Left forelimb (tissue), 1 donor: Measurements from ENCODE around the gene NPAS2.

ENCODE experiments used
- DNase-seq: peaks from one replicate; pipeline ENCODE4 v3.0.0-alpha.2; 2018; ENCODE audit warnings: low spot score

The NPAS2 gene

GRCh38 chr2:100909534-100910081, 89.7 kb downstream of the NPAS2 start:
- peak; percentile 18 for DNase-seq

- no peak for DNase-seq
Measured at GRCh38 chr2:100910111-100910510, 90.2 kb downstream of the NPAS2 start.

GRCh38 chr2:100919316-100919715, 99.4 kb downstream of the NPAS2 start:
- DNase-seq: peak; percentile 31

GRCh38 chr2:100921685-100922161, 101.8 kb downstream of the NPAS2 start:
- peak; percentile 41 for DNase-seq

GRCh38 chr2:100923461-100924060, 103.6 kb downstream of the NPAS2 start:
- peak; percentile 33 for DNase-seq

- DNase-seq: no peak
Measured at GRCh38 chr2:100924122-100924519, 104.2 kb downstream of the NPAS2 start.

- DNase-seq: peak; percentile 33
Measured at GRCh38 chr2:100924520-100925451, 104.8 kb downstream of the NPAS2 start.

- no peak for DNase-seq
Measured at GRCh38 chr2:100928235-100928634, 108.3 kb downstream of the NPAS2 start.

- no peak for DNase-seq
Measured at GRCh38 chr2:100929147-100929546, 109.2 kb downstream of the NPAS2 start.

GRCh38 chr2:100934504-100935371, 114.8 kb downstream of the NPAS2 start:
- no peak for DNase-seq

- no peak for DNase-seq
Measured at GRCh38 chr2:100935372-100935752, 115.4 kb downstream of the NPAS2 start.

- DNase-seq: no peak
Measured at GRCh38 chr2:100936070-100936741, 116.3 kb downstream of the NPAS2 start.

- no peak for DNase-seq
Measured at GRCh38 chr2:100936972-100937542, 117.1 kb downstream of the NPAS2 start.

- DNase-seq: no peak
Measured at GRCh38 chr2:100938031-100939026, 118.4 kb downstream of the NPAS2 start.

GRCh38 chr2:100939445-100939844, 119.5 kb downstream of the NPAS2 start:
- DNase-seq: no peak

- DNase-seq: no peak
Measured at GRCh38 chr2:100940240-100940639, 120.3 kb downstream of the NPAS2 start.

GRCh38 chr2:100940766-100941645, 121.1 kb downstream of the NPAS2 start:
- no peak for DNase-seq

- no peak for DNase-seq
Measured at GRCh38 chr2:100941646-100942240, 121.8 kb downstream of the NPAS2 start.
